NB4 (cell line): ENCODE results near the gene BORCS5.

Experiments used
- POLR2A ChIP-seq: IDR thresholded peaks from 2 replicates; pipeline ENCODE4 v1.6.1; 2011; ENCODE audit warnings: mild to moderate bottlenecking; ENCODE audit not compliant: insufficient read length; ENCODE audit errors: extremely low read depth
- TF ChIP-seq, protein P1 (sequence below): IDR thresholded peaks from one replicate; pipeline ENCODE4 v1.5.1; 2012; ENCODE audit warnings: low read depth, low read length

GRCh38 chr12:12456637-12457036 is 99.8 kb downstream of the BORCS5 start:
- TF ChIP-seq, protein P1, sequence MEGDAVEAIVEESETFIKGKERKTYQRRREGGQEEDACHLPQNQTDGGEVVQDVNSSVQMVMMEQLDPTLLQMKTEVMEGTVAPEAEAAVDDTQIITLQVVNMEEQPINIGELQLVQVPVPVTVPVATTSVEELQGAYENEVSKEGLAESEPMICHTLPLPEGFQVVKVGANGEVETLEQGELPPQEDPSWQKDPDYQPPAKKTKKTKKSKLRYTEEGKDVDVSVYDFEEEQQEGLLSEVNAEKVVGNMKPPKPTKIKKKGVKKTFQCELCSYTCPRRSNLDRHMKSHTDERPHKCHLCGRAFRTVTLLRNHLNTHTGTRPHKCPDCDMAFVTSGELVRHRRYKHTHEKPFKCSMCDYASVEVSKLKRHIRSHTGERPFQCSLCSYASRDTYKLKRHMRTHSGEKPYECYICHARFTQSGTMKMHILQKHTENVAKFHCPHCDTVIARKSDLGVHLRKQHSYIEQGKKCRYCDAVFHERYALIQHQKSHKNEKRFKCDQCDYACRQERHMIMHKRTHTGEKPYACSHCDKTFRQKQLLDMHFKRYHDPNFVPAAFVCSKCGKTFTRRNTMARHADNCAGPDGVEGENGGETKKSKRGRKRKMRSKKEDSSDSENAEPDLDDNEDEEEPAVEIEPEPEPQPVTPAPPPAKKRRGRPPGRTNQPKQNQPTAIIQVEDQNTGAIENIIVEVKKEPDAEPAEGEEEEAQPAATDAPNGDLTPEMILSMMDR: no peak
- TF ChIP-seq POLR2A: no peak
